MM.1S (cell line): ENCODE measurements around the gene PSMG3.

Experiments
- CTCF ChIP-seq: fragments of 300-600 bp; sonication (generic); IDR thresholded peaks from 2 replicates; pipeline ENCODE4 v1.5.1; 2016; ENCODE audit warnings: antibody characterized with exemption, low read length, mixed read lengths
- EZH2 ChIP-seq: fragments of 300-600 bp; sonication (generic); optimal IDR thresholded peaks from 2 replicates; pipeline ENCODE3; 2017; ENCODE audit warnings: low read depth, mild to moderate bottlenecking, antibody characterized with exemption, low read length, mixed read lengths
- EZH2phosphoT487 ChIP-seq: fragments of 300-600 bp; sonication (generic); IDR thresholded peaks from 2 replicates; pipeline ENCODE4 v1.6.1; 2018; ENCODE audit warnings: antibody characterized with exemption, low read length

GRCh38 chr7:1545417-1546246 lies 24.2 kb downstream of the PSMG3 start:
- TF ChIP-seq EZH2 (no peak), CTCF (no peak), EZH2phosphoT487 (no peak)
